CD4-positive, alpha-beta T cell treated with Interleukin-4 for 1 hour (primary cell): ENCODE measurements around the gene GTPBP4.
"Not testable (repeated sequence)": the region's sequence is repeated elsewhere in the genome, so short reads cannot be mapped to it uniquely, and the experiment has no call there.

Experiments used
- DNase-seq, 2 donors: peaks; one replicate each; pipeline ENCODE4 v3.0.0-alpha.2; 2020 to 2022

Gene GTPBP4

GRCh38 chr10:992871-993270 lies 4.6 kb downstream of the GTPBP4 start:
- DNase-seq, result no peak

DNA sequence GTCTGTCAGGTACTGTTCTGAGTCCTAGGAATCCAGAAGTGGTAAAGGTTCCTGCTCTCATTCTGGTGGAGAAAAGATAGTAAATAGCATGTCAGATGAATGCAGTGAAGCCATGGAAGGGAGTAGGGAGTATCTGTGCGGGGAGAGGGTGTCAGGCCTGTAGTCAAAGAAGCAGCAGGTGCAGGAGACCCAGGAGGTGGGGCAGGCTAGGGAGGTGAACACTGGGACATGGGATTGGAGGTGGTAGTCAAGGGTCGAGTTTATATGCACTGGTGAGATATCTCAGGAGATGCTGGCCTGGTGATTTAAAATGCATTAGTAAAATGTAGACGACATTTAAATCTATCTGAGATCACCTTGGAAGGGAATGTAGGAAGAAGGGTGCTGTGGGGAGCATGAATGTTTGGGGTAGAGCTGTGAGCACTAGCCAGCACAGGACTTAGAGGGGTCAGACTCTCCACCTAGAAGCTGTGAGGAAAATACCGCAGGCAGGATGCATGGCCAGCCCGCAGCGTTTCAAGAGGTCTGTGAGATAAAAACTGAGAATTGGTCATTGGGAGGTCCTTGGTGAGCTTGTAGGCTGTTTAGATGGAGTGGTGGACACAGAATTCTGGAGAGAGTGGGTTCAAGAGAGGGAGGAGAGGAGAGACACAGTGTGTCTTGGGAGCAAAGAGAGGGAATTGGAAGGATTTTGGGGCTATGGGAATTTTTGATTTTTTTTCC lies 6.8 kb downstream of the GTPBP4 start:
- no peak for DNase-seq

DNA sequence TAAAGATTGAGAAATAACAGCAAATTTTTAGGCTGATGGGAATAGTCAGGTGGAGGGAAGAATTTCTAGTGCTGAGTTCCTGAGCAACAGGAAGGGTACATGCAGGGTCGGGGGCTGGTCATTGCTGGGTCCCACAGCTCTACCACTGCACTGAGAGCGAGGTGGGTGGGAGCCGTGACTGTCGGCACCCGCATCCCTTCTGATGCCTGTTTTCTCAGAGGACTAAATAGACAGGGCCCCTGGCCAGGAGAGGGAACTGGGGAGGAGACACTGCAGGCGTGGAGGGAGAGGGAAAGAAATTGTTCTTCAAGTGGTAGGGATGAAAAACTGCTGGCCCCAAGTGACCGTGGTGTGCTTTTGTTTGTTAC lies 7.3 kb downstream of the GTPBP4 start:
- DNase-seq, result no peak

- DNase-seq, result no peak
Measured at GRCh38 chr10:996031-996430, 7.8 kb downstream of the GTPBP4 start.

DNA sequence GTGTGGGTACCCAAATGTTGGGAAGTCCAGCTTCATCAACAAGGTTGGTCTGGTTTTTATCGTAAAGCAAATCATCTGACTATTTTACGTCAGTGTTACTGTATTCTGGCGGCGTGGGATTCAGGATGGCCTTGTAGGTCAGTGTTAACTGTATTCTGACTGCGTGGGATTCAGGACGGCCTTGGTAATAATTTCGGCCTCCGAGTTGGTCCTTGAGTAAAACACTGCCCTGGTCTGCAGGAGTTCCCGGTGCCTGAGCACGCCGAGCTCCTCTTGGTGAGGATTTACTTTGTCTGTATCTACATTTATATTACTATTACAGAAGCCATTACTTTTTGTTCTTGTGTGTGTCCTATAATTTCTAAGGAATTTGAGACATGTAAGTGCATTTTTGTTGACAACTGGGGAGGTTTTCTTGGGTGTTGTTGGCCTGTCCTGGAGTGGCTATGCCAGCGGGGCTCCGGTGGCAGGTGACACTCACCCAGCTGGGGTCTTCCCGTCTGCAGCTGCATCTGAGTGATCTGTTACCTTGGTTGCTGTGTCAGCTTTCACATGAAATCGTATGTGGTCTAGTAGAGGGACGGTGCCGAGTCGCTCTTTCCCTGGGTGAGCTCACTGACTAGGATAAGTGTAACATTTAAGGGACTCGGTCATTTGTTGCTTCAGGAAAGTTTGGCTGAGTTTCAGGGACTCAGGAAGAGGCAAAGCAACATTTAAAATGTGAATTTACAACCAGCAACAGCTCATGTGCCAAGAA lies 9.2 kb downstream of the GTPBP4 start:
- DNase-seq, result no peak

GRCh38 chr10:1002425-1003006 lies 14.3 kb downstream of the GTPBP4 start:
- no peak for DNase-seq

GRCh38 chr10:1003884-1004670 lies 15.8 kb downstream of the GTPBP4 start:
- DNase-seq, result no peak

GRCh38 chr10:1006573-1006972 lies 18.3 kb downstream of the GTPBP4 start:
- no peak for DNase-seq

GRCh38 chr10:1007583-1007982 lies 19.3 kb downstream of the GTPBP4 start:
- DNase-seq, result no peak

- DNase-seq, result no peak
Measured at GRCh38 chr10:1009071-1009494, 20.8 kb downstream of the GTPBP4 start.

DNA sequence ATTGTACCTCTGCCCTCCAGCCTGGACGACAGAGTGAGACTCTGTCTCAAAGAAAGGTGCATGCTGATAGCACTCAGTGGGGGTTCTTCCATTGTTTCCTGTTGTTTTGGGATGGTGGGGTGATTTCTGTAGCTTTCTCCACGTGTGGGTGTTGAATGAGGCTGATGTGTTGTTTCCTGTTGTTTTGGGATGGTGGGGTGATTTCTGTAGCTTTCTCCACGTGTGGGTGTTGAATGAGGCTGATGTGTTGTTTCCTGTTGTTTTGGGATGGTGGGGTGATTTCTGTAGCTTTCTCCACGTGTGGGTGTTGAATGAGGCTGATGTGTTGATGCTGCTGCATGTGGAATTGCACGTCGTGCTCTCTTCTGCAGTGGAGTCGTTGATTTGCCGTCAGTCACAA lies 21.7 kb downstream of the GTPBP4 start:
- DNase-seq, result not testable (repeated sequence)

DNA sequence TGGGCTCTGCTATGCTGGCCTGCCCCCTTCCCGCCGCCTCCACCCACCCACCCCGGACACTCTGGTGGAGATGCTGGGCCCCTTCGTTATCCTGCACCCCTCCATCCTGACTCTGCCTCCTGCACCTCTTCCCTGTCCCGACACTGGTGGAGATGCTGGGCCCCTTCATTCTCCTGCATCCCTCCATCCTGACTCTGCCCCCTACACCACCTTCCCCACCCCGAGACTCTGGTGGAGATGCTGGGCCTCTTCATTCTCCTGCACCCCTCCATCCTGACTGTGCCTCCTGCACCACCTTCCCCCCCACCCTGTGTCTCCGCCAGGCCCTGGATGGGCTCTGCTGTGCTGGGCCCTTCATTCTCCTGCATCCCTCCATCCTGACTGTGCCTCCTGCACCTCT lies 22.5 kb downstream of the GTPBP4 start:
- DNase-seq, result no peak

GRCh38 chr10:1011696-1012095 lies 23.5 kb downstream of the GTPBP4 start:
- no peak for DNase-seq

GRCh38 chr10:1015688-1016087 lies 27.5 kb downstream of the GTPBP4 start:
- DNase-seq, result no peak

DNA sequence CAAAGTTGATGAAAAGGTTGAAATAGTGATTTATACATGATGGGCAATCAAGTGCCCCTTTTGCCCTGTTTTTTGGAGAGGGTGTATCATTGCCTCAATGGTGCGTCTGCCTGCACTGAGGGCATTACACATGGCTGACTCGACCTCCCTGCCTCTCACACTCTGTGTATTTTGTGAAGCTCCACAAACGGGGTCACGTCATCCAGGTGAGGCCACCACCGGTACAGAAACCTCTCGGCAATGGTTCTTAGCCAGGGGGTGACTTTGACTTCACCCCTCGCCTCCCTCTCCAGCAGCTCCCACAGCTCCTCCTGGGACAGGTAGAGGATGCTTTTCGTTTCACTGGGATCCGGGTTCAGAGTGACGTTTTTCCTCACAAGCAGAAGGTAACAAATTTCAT lies 31.1 kb downstream of the GTPBP4 start:
- DNase-seq, result no peak

GRCh38 chr10:1020460-1020859 lies 32.2 kb downstream of the GTPBP4 start:
- no peak for DNase-seq

- DNase-seq, result no peak
Measured at GRCh38 chr10:1020958-1021357, 32.7 kb downstream of the GTPBP4 start.

DNA sequence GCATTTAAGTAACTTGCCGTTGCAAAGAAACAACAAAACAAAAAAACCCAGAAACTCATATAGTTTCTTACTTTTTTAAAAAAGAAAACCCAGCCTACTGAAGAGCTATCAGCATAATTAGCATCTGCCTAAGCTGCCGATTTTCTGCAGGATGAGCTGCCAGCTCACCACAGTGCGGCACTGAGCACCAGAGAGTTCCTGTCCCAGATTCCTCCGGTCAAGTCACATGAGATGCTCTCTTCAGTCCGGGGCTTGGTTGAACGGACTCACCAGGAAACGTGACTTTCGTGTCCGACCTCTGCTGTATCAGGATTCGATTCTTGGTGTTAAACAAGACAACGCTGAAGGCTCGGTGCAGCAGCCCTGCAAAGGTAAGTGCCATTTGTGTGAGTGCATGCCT lies 34.2 kb downstream of the GTPBP4 start:
- no peak for DNase-seq

- DNase-seq, result no peak
Measured at GRCh38 chr10:1024103-1024502, 35.9 kb downstream of the GTPBP4 start.

DNA sequence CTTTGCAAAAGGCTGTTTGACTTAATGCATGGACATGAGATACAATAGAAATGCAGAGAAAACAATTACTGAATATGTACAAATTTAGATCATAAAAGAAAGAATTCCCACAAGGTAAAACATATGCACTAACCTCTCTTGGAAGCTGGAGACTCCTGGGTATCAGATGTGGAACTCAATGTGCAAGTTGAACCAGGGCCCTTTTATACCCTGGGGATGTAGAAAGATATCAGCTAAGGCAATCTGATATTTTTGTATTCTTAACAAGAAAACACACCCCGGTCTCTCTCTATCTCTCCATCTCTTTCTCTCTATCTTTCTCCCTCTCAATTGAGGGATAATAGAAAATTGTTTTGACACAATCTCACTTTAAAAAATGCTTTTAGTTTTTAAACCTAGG lies 37.4 kb downstream of the GTPBP4 start, which contains the start of gene IDI2:
IDI2 (minus strand) TSS at position 177 of the 400 bp plus-strand sequence. CDS start 1,136 bp downstream, outside the sequence.
- DNase-seq, result no peak

DNA sequence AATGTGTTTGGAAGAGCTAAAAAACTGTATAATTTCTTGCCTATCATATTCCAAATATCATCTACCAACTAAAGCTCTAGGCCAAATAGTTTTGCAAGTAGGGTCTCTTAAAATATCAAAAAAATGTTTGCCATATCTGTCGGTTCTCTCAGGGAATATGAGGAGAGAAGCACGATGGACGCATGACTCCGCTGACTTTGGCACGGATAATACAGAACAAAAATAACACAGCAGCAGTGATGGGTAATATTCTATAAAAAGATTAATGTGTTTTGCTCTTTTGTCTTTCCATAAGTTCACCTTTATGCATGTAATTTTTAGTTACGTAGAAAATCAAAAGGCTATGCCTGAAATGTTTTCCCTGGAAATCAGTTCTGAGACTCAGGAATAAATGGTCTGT lies 38.3 kb downstream of the GTPBP4 start:
- no peak for DNase-seq

GRCh38 chr10:1029838-1030237 lies 41.6 kb downstream of the GTPBP4 start:
- no peak for DNase-seq

GRCh38 chr10:1033601-1034000 lies 45.4 kb downstream of the GTPBP4 start:
- DNase-seq, result no peak
